ENCODE results near the gene GULP1.

The GULP1 gene

GRCh38 chr2:188406414-188406813 lies 114.7 kb downstream of the GULP1 start:
- no peaks in the 10 kb centered on the region for H3K36me3 ChIP-seq
- H3K4me3 ChIP-seq (ENCODE audit: low read depth, low read length): no peak overlapping the region
- no peak for DNase-seq
- H3K4me1 ChIP-seq: no peaks in the 10 kb centered on the region
- no peaks in the 10 kb centered on the region for H3K27me3 ChIP-seq
- TF ChIP-seq, protein P1, sequence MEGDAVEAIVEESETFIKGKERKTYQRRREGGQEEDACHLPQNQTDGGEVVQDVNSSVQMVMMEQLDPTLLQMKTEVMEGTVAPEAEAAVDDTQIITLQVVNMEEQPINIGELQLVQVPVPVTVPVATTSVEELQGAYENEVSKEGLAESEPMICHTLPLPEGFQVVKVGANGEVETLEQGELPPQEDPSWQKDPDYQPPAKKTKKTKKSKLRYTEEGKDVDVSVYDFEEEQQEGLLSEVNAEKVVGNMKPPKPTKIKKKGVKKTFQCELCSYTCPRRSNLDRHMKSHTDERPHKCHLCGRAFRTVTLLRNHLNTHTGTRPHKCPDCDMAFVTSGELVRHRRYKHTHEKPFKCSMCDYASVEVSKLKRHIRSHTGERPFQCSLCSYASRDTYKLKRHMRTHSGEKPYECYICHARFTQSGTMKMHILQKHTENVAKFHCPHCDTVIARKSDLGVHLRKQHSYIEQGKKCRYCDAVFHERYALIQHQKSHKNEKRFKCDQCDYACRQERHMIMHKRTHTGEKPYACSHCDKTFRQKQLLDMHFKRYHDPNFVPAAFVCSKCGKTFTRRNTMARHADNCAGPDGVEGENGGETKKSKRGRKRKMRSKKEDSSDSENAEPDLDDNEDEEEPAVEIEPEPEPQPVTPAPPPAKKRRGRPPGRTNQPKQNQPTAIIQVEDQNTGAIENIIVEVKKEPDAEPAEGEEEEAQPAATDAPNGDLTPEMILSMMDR (IDR thresholded peaks at IDR 0.05; ENCODE audit: low read depth, low read length): no peak
- no peaks in the 10 kb centered on the region for H3K9me3 ChIP-seq

DNA sequence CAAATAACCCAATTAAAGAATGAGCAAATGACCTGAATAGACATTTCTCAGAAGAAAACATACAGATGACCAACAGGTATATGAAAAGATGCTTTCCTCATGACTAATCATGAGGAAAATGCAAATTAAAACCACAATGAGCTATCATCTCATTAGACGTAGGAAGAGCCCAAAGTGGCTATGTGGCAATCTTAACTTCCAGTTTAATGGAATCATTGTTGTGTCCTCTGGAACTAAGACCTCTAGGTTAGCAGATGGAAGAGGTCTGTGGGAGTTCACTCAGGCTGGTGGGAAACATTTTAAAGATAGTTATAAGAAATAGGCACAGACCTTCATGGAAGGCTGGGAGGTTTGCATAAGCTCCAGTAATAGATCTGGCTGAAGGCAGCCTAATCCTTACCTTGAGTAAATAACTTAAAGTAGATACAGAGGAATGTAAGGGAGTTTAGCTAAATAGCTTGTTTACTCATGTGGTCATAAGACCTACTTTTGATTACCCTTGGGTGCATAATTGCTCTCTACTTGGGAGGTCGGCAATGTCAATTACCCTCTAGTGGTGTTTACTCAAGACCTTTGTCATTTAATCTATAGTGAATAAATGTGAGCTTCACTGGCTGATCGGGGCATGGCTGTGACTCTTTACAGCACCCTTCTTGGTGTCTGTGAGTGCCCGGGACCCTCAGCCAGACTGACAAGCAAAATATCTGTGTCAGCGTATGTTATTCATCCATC lies 119.0 kb downstream of the GULP1 start:
- no peaks in the 10 kb centered on the region for H3K27me3 ChIP-seq
- no peaks in the 10 kb centered on the region for H3K36me3 ChIP-seq
- no peak overlapping the region for H3K4me3 ChIP-seq (ENCODE audit: low read depth, low read length)
- DNase-seq: no peak
- no peaks in the 10 kb centered on the region for H3K4me1 ChIP-seq
- TF ChIP-seq, protein P1 (IDR thresholded peaks at IDR 0.05; ENCODE audit: low read depth, low read length): no peak
- no peaks in the 10 kb centered on the region for H3K9me3 ChIP-seq

DNA sequence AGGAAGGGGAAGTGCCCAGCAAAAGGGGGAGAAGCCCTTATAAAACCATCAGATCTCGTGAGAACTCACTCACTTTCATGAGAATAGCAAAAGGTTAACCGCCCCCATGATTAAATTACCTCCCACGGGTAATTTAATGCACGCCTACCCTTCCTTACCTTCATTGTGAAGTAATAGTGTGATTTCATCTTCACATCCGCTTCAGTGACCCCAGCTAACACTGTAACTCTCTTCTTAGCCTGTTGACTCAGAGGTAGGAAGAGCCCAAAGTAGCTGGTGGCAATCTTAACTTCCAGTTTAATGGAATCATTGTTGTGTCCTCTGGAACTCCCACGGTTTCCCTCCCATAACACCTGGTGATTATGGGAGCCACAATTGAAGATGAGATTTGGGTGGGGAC lies 120.5 kb downstream of the GULP1 start:
- Histone ChIP-seq H3K27me3 (no peaks in the 10 kb centered on the region), H3K9me3 (no peaks in the 10 kb centered on the region), H3K4me3 (ENCODE audit: low read depth, low read length) (no peak overlapping the region), H3K36me3 (no peaks in the 10 kb centered on the region), H3K4me1 (peaks cover 4% of the 10 kb centered on the region; the same call in 1 of the 2 replicates)
- TF ChIP-seq, protein P1 (IDR thresholded peaks at IDR 0.05; ENCODE audit: low read depth, low read length): no peak
- DNase-seq: no peak

- H3K9me3 ChIP-seq: no peaks in the 10 kb centered on the region
- TF ChIP-seq, protein P1 (IDR thresholded peaks at IDR 0.05; ENCODE audit: low read depth, low read length): no peak
- no peak overlapping the region for H3K4me3 ChIP-seq (ENCODE audit: low read depth, low read length)
- H3K27me3 ChIP-seq: no peaks in the 10 kb centered on the region
- no peak for DNase-seq
- H3K36me3 ChIP-seq: no peaks in the 10 kb centered on the region
- H3K4me1 ChIP-seq: peaks cover 4% of the 10 kb centered on the region; the same call in 1 of the 2 replicates
These were observed 122.7 kb downstream of the GULP1 start for GRCh38 chr2:188414411-188414810.

GRCh38 chr2:188414869-188415753 lies 123.4 kb downstream of the GULP1 start:
- H3K9me3 ChIP-seq: no peaks in the 10 kb centered on the region
- H3K36me3 ChIP-seq: no peaks in the 10 kb centered on the region
- H3K27me3 ChIP-seq: no peaks in the 10 kb centered on the region
- H3K4me3 ChIP-seq (ENCODE audit: low read depth, low read length): no peak overlapping the region
- peaks cover 4% of the 10 kb centered on the region; the same call in 1 of the 2 replicates for H3K4me1 ChIP-seq
- TF ChIP-seq, protein P1 (IDR thresholded peaks at IDR 0.05; ENCODE audit: low read depth, low read length): no peak
- DNase-seq: no peak

GRCh38 chr2:188415754-188416083 lies 124.0 kb downstream of the GULP1 start:
- no peaks in the 10 kb centered on the region for H3K9me3 ChIP-seq
- peaks cover 4% of the 10 kb centered on the region; the same call in 1 of the 2 replicates for H3K4me1 ChIP-seq
- no peaks in the 10 kb centered on the region for H3K36me3 ChIP-seq
- TF ChIP-seq, protein P1 (IDR thresholded peaks at IDR 0.05; ENCODE audit: low read depth, low read length): no peak
- H3K4me3 ChIP-seq (ENCODE audit: low read depth, low read length): no peak overlapping the region
- H3K27me3 ChIP-seq: no peaks in the 10 kb centered on the region
- DNase-seq: no peak

Measured in BE2C (cell line).